DND-41 (cell line): ENCODE results near the gene KLF16.

ENCODE experiments used
- ATAC-seq: fragments of 200-7000 bp; cut with Tn5 transposase; 3 replicates; pipeline ENCODE4 v1.9.1; 2021; ENCODE audit warnings: low read depth; ENCODE audit not compliant: insufficient read depth
- DNase-seq: peaks from one replicate; pipeline ENCODE4 v3.0.0-alpha.2; 2020
- H2AFZ ChIP-seq: 2 replicates; pipeline ENCODE4 v1.6.0; 2012; ENCODE audit warnings: low read depth, low read length
- H3K27ac ChIP-seq: 2 replicates; pipeline ENCODE4 v1.5.1; 2012; ENCODE audit warnings: low read length, inconsistent platforms
- H3K27me3 ChIP-seq: fragments of 200-600 bp; sonication (generic); 2 replicates; pipeline ENCODE4 v1.6.0; 2012; ENCODE audit warnings: low read length, mild to moderate bottlenecking, inconsistent platforms; ENCODE audit not compliant: insufficient read depth, poor library complexity
- H3K36me3 ChIP-seq: 2 replicates; pipeline ENCODE4 v1.5.1; 2012; ENCODE audit warnings: low read length, inconsistent platforms; ENCODE audit not compliant: insufficient read depth
- H3K4me1 ChIP-seq: 2 replicates; pipeline ENCODE4 v1.5.1; 2012; ENCODE audit warnings: mild to moderate bottlenecking, low read length; ENCODE audit not compliant: insufficient read depth
- H3K4me2 ChIP-seq: 2 replicates; pipeline ENCODE4 v1.6.0; 2012; ENCODE audit warnings: mild to moderate bottlenecking, moderate library complexity, low read length, inconsistent platforms; ENCODE audit not compliant: insufficient read depth
- H3K4me3 ChIP-seq, 2 experiments: fragments of 200-600 bp in 1 of 2; shearing (Covaris generic) in 1 of 2; 2 replicates each; pipeline ENCODE4 v1.5.1; 2012 to 2016; ENCODE audit warnings: inconsistent platforms in 2 of 2, low read length in 2 of 2, mild to moderate bottlenecking in 2 of 2, low read depth in 1 of 2, moderate library complexity in 1 of 2
- H3K79me2 ChIP-seq: 2 replicates; pipeline ENCODE4 v1.6.0; 2012; ENCODE audit warnings: low read length, inconsistent platforms; ENCODE audit not compliant: insufficient read depth
- H3K9ac ChIP-seq: 2 replicates; pipeline ENCODE4 v1.6.0; 2012; ENCODE audit warnings: low read depth, mild to moderate bottlenecking, inconsistent platforms, low read length, moderate library complexity
- H3K9me3 ChIP-seq: 2 replicates; pipeline ENCODE4 v1.5.1; 2012; ENCODE audit warnings: low read length, moderate library complexity, mild to moderate bottlenecking, inconsistent platforms; ENCODE audit not compliant: insufficient read depth, severe bottlenecking
- H4K20me1 ChIP-seq: 2 replicates; pipeline ENCODE4 v1.6.0; 2012; ENCODE audit warnings: low read length; ENCODE audit not compliant: insufficient read depth
- EZH2 ChIP-seq: IDR thresholded peaks from 3 replicates; pipeline ENCODE4 v1.6.1; 2012; ENCODE audit warnings: borderline replicate concordance, low read depth, mild to moderate bottlenecking, moderate library complexity, low read length, inconsistent platforms; ENCODE audit not compliant: severe bottlenecking
- TF ChIP-seq, protein P1 (sequence below): IDR thresholded peaks from 2 replicates; pipeline ENCODE4 v1.5.1; 2012; ENCODE audit warnings: borderline replicate concordance, low read length, moderate library complexity, mild to moderate bottlenecking; ENCODE audit not compliant: poor library complexity, severe bottlenecking; ENCODE audit errors: extremely low read depth

The KLF16 gene

DNA sequence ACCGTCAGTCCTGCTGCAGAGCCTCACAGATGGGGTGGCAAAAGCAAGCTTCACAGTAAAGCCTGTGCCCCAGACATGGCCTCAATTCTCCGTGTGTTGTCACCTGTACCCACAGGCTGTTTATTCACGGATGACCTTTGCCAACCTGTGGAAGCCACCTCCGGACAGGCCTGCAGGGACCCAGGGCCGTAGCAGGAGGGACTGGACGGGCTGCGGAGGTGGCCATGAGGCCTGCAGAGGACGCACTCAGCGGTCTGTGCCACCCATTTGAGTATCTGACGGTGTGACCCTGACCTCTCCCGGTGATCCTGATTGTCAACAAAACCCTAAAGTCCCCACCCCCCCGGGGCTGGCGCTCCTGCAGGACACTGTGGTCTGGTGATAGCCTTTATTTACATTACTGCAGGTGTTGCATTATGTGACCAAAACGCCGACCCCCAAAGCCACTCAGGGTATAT, 7.8 kb upstream of the KLF16 start:
- H3K27me3 ChIP-seq: no peaks in the 10 kb centered on the region
- H3K27ac ChIP-seq: no peak overlapping the region
- no peak overlapping the region for H2AFZ ChIP-seq
- H3K79me2 ChIP-seq: peaks cover 62% of the 10 kb centered on the region
- H3K9me3 ChIP-seq: no peaks in the 10 kb centered on the region
- no peak overlapping the region for H3K4me2 ChIP-seq
- no peak overlapping the region for H3K4me3 ChIP-seq
- H3K9ac ChIP-seq: no peak overlapping the region
- no peak for DNase-seq
- ATAC-seq: no peak
- TF ChIP-seq, protein P1, sequence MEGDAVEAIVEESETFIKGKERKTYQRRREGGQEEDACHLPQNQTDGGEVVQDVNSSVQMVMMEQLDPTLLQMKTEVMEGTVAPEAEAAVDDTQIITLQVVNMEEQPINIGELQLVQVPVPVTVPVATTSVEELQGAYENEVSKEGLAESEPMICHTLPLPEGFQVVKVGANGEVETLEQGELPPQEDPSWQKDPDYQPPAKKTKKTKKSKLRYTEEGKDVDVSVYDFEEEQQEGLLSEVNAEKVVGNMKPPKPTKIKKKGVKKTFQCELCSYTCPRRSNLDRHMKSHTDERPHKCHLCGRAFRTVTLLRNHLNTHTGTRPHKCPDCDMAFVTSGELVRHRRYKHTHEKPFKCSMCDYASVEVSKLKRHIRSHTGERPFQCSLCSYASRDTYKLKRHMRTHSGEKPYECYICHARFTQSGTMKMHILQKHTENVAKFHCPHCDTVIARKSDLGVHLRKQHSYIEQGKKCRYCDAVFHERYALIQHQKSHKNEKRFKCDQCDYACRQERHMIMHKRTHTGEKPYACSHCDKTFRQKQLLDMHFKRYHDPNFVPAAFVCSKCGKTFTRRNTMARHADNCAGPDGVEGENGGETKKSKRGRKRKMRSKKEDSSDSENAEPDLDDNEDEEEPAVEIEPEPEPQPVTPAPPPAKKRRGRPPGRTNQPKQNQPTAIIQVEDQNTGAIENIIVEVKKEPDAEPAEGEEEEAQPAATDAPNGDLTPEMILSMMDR: no peak
- no peak for TF ChIP-seq EZH2
- H3K36me3 ChIP-seq: peaks cover 28% of the 10 kb centered on the region
- H4K20me1 ChIP-seq: peaks cover 36% of the 10 kb centered on the region
- peaks cover 26% of the 10 kb centered on the region for H3K4me1 ChIP-seq

DNA sequence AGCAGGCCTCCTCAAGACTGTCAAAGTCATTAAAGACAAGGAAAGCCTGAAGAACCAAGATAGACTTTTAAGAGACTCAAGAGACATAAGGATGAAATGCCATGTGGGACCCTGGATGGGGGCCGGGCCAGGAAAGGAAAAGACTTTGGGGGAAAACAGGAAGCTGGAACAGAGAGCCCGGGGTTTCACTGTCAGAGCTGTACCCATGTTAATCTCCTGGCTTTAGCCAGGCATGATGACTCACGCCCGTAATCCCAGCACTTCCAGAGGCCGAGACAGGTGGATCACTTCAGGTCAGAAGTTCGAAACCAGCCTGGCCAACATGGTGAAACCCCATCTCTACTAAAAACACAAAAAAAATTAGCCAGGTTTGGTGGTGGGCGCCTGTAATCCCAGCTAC, 5.6 kb upstream of the KLF16 start:
- Histone ChIP-seq H3K36me3 (peaks cover 22% of the 10 kb centered on the region), H3K27me3 (no peaks in the 10 kb centered on the region), H3K4me3 (no peak overlapping the region), H3K27ac (no peak overlapping the region), H3K79me2 (peaks cover 53% of the 10 kb centered on the region), H2AFZ (no peak overlapping the region), H4K20me1 (peaks cover 26% of the 10 kb centered on the region), H3K9ac (no peak overlapping the region), H3K4me1 (peaks cover 28% of the 10 kb centered on the region), H3K4me2 (no peak overlapping the region), H3K9me3 (no peaks in the 10 kb centered on the region)
- ATAC-seq (no peak), DNase-seq (no peak)
- TF ChIP-seq EZH2: no peak
- TF ChIP-seq, protein P1: no peak

DNA sequence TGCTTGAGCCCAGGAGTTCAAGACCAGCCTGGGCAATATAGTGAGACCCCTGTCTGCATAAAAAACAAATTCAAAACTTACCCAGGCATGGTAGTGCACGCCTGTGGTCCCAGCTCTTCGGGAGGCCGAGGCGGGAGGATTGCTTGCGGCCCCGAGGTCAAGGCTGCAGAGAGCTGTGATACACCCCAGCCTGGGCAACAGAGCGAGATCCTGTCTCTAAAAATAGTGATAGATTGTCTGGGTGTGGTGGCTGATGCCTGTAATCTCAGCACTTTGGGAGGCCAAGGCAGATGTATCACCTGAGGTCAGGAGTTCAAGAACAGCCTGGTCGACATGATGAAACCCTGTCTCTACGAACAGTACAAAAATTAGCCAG, 4.0 kb upstream of the KLF16 start:
- Histone ChIP-seq H3K36me3 (peaks cover 7% of the 10 kb centered on the region), H3K27me3 (no peaks in the 10 kb centered on the region), H3K9me3 (no peaks in the 10 kb centered on the region), H3K4me3 (no peak overlapping the region), H3K79me2 (peaks cover 43% of the 10 kb centered on the region), H3K27ac (no peak overlapping the region), H3K9ac (no peak overlapping the region), H4K20me1 (peaks cover 13% of the 10 kb centered on the region), H3K4me2 (no peak overlapping the region), H2AFZ (no peak overlapping the region), H3K4me1 (peaks cover 17% of the 10 kb centered on the region)
- DNase-seq: no peak
- TF ChIP-seq EZH2: no peak
- TF ChIP-seq, protein P1: no peak
- no peak for ATAC-seq
